SIG-M5 (cell line): ENCODE data around the gene RBM15B.
"Not testable (repeated sequence)": the region's sequence is repeated elsewhere in the genome, so short reads cannot be mapped to it uniquely, and the experiment has no call there.

Source experiments
- DNase-seq: peaks from one replicate; lab custom pipeline; 2025; lab: John Stamatoyannopoulos, UW

Gene RBM15B

DNA sequence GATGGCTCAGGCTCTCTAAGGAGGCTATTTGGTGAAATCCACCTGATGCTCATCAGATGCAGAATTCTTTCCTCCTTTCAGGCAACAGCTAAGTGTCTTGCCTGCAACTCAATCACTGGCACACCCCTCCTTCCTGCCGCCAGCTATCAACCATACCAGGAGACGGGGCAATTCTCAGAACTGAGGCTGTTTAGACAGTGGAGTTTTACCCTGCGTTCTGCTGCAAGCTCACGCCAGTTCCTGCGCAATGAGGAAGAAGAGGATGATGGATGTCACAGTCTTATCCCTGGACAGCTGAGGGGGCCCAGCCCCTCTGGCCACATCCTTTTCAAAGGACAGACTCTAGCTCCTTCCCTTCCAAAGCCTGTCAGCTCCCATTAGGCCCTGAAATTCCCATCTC is 13.0 kb upstream of the RBM15B start:
- DNase-seq = no peak

GRCh38 chr3:51378726-51379125 is 12.4 kb upstream of the RBM15B start:
- DNase-seq = no peak

- no peak for DNase-seq
Measured at GRCh38 chr3:51379301-51379700, 11.8 kb upstream of the RBM15B start.

DNA sequence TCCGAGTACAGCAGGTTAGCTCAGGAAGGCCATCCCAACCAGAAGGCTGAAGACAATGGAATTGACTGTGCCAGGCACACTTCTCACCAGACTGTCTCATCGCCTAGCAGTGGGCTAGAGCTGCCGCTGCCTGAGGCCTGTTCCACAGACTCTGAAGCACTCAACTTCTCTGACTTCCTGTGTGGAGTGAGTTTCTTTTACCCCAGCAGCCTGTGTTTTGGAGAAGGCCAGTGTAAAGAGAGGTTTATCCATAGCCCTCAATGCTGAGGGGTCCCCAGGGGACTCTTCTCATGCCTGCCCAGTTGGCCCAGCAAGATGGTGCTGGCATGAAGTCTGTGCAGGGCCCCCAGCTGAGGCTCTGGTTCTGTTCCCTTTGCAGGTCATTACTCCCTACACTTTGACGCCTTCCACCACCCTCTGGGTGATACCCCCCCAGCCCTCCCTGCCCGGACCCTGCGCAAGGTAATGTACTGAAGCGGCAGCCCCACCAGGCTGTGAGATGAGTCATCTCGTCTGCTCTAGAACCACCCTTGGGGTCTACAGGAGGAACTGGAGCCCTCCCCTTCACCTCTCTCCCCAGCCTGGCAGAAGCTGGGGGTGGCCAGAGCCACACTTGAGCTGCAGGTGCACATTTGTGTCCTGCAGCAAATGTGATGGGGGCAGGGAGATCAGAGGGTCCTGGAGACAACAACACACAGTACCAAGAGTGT is 11.2 kb upstream of the RBM15B start:
- DNase-seq = no peak

DNA sequence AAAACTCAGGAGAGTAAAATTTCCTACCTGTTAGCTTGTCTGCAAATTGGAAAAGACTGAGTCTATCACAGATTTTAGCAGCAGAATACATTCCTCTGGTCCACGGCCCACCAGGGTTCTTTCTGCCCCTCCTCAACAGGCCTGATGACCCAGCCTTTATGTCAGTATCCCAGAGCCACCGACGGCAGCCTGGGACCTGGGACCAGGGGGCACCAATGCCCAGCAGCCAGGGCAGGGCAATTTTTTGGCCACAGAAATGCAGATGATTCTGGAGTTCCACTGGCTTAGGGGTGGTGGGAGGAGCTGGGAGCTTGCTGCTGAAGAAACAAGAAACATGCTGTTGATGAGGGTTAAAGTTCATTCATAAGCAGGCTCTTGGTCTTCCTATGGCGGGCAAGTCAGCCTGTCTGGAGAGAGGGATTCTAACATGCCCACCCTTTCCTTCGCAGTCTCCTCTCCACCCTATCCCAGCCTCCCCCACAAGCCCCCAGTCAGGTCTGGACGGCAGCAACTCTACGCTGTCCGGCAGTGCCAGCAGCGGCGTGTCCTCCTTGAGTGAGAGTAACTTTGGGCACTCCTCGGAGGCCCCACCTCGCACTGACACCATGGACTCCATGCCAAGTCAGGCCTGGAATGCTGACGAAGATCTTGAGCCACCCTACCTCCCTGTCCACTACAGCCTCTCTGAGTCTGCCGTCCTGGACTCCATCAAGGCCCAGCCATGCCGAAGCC is 10.3 kb upstream of the RBM15B start:
- DNase-seq = no peak

GRCh38 chr3:51381333-51381705 is 9.8 kb upstream of the RBM15B start:
- DNase-seq = no peak

- DNase-seq = no peak
Measured at GRCh38 chr3:51382076-51382745, 8.9 kb upstream of the RBM15B start.

DNA sequence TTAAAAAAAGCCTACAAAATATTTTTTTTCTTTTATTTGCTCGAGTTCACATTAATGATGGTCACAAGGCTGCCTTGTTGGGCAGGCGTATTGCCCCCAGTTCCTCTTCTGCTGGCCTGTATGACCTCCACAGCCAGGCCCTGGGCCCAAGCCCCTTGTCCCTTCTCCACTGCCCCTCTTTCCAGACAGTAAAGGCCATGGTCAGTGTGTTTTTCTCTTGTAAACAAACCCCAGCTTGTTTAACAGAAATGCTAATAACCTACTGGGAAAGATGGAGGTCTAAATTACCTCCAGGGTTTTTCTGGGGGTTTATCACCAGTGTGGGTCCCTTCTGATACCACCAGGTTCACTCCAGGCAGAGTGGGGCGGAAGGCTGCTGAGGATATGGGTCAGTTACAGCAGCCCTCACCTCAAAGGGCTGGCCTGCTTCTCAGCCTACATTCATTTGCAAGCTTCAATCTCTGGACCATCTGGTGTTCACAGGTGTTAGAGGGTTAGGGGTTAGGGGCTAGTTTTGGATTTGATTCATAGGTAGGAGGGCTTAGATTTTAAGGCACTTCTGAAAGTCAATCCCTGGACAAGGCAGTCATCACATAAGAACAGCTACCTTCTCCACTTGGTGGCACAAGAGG is 8.0 kb upstream of the RBM15B start:
- no peak for DNase-seq

DNA sequence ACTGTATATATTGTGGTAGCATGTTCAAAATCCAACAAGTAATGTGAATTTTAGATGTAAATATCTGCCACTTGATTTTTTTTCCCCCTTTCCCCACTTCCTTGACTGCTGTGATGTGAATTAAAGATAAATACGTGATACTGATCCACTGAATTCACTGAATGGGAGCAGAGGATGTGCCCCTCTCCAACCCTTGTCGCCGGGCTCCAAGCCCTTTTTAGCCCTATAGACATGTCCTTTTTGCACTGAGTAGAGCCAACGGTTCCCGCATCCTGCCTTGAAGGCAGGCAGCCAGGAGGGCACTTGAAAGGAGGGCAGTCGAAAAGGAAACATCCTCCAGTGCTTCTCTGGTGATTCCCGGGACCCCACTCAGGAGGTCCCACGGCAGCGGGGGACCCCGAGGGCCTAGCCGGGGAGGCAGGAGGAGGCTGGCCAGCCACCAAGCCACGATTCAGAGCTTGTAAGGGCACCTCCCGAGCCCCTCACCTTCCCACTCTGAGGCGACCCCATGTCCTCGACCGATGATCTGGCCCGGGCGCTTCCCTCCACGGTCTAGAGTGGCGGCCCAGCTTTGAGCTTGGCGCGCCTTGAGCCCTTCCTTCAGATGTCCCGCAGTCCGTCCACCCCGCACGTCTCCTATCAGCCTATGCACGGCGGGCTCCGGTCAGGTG is 6.9 kb upstream of the RBM15B start:
- DNase-seq = no peak

DNA sequence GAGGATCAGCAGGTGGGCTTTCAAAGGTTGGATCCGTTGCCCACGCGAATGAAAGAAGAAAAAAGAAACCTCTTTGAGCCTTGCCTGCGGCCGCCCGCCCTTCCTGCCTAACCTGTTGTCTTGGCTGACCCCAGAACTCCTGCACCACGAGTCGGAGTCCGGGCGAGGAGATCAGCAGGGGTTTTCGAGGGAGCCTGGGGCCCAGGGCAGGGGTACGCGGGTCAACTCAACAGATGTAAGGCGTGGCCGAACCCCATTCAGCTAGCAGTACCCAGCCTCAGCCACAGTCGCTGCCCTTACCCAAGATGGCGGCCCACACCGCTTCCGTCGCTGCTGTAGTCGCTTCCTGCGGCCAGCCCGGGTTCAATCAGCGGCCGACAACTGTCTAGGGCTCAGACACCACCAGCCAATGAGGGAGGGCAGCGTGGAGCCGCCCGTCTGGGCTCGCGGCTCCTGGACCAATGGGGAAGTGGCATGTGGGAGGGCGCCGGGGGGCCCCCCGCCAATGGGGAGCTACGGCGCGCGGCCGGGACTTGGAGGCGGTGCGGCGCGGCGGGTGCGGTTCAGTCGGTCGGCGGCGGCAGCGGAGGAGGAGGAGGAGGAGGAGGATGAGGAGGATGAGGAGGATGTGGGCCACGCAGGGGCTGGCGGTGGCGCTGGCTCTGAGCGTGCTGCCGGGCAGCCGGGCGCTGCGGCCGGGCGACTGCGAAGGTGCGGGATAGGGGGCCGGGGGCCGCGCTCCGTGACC is 6.2 kb upstream of the RBM15B start, which contains the start of gene MANF:
TSS of gene MANF (plus strand) at position 566 of the 748 bp plus-strand sequence. CDS start at position 618, 52 bp downstream.
- DNase-seq = peak; percentile 91

- no peak for DNase-seq
Measured at GRCh38 chr3:51385621-51386091, 5.4 kb upstream of the RBM15B start.

- no peak for DNase-seq
Measured at GRCh38 chr3:51386159-51386851, 4.8 kb upstream of the RBM15B start.

DNA sequence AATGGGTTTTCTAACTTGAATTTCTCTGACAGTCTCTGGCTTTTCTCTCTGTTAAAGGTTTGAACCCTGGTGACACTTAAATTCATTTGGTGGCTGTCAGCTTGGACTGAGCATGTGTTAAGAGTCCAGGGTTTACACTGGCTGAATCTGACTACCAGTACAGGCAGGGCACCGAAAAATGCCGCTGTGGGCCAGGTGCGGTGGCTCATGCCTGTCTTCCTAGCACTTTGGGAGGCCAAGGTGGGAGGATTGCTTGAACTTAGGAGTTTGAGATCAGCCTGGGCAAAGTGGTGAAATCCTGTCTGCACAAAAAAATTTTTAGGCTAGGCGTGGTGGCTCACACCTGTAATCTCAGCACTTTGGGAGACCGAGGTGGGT is 4.2 kb upstream of the RBM15B start:
- DNase-seq = no peak

DNA sequence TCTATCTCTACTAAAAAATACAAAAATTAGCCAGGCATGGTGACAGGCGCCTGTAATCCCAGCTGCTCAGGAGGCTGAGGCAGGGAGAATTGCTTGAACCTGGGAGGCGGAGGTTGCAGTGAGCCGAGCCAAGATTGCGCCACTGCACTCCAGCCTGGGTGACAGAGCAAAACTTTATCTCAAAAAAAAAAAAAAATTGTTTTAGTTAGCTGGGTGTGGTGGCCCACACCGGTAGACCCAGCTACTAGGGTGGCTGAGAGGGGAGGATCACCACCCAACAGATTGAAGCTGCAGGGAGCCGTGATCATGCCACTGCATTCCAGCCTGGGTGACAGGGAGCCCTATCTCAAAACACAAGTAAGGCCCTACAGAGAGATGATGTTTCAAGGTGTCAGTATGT is 3.8 kb upstream of the RBM15B start:
- not testable (repeated sequence) for DNase-seq

GRCh38 chr3:51388286-51389029 is 2.6 kb upstream of the RBM15B start:
- DNase-seq = no peak

- DNase-seq = no peak
Measured at GRCh38 chr3:51389423-51390183, 1.5 kb upstream of the RBM15B start.

GRCh38 chr3:51390246-51391074 is 625 bp upstream of the RBM15B start:
- no peak for DNase-seq
